ENCODE measurements around the gene TEX19.

The TEX19 gene

DNA sequence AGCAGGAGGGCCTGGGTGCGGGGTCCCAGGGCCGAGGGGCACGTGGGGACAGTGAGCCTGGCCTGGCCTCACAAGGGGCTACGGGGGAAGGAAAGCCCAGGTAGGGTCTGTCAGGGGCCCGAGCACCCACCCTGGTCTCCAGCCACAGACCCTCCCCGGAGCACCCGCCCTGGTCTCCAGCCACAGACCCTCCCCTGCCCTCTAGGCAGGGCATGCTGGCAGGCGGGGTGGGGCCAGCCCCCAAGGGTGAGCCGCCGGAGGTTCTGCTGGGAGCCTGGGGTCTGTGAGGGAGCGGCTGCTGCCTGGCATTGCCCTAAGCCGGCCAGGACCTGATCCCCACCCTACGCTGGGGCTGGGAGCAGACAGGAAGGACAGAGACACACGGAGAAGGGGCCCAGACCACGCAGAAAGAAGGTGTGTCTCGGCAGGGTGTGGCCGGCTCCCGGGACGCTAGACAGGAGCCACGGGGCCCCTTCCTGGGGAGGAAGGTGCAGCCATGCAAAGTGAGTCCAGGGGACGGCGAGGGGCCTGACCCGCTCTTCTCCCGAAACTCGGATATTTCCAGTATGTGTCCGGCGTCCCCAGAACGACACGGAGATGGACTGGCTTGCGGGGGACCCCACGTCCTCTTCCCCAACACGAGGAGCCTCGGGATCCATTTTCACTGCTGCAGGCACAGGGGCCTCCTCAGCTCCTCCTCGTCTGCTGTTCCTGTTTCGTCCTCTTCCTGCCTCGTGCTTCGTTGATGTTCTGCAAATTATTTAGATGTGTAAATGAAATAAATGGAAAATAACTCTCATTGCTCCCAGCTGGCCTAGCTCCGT is 28.0 kb downstream of the TEX19 start:
- no peaks in the 10 kb centered on the region for H3K27me3 ChIP-seq (ENCODE audit: insufficient read depth, low read length)
- H3K4me3 ChIP-seq (ENCODE audit: low read length): no peak overlapping the region
- no peak overlapping the region for H3K27ac ChIP-seq (ENCODE audit: low read length)
- no peaks in the 10 kb centered on the region for H3K36me3 ChIP-seq (ENCODE audit: insufficient read depth, low read depth, low read length)
- H3K4me1 ChIP-seq (ENCODE audit: insufficient read depth, low read length): peaks cover 4% of the 10 kb centered on the region; the same call in 1 of the 2 replicates
- no peak overlapping the region for H3K9ac ChIP-seq (ENCODE audit: low read depth, low read length)
- H3K9me3 ChIP-seq (ENCODE audit: insufficient read depth, low read depth, low read length): no peaks in the 10 kb centered on the region

DNA sequence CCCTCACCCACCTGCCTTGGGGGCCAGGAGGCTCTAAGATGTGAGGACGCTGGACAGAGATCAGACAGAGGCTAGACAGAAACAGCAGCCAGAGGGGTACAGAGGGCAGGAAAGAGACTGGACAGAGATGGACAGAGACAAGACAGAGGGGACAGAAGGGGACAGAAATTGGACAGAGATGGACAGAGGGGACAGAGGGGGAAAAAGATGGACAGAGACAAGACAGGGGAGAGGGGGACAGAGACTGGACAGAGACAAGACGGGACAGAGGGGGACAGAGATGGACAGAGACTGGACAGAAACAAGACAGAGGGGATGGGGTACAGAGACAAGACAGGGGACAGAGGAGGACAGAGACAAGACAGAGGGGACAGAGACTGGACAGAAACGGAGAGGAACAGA is 28.7 kb downstream of the TEX19 start:
- Histone ChIP-seq H3K4me1 (ENCODE audit: insufficient read depth, low read length) (peaks cover 4% of the 10 kb centered on the region; the same call in 1 of the 2 replicates), H3K9ac (ENCODE audit: low read depth, low read length) (no peak overlapping the region), H3K36me3 (ENCODE audit: insufficient read depth, low read depth, low read length) (no peaks in the 10 kb centered on the region), H3K27ac (ENCODE audit: low read length) (no peak overlapping the region), H3K4me3 (ENCODE audit: low read length) (no peak overlapping the region), H3K9me3 (ENCODE audit: insufficient read depth, low read depth, low read length) (no peaks in the 10 kb centered on the region), H3K27me3 (ENCODE audit: insufficient read depth, low read length) (no peaks in the 10 kb centered on the region)

DNA sequence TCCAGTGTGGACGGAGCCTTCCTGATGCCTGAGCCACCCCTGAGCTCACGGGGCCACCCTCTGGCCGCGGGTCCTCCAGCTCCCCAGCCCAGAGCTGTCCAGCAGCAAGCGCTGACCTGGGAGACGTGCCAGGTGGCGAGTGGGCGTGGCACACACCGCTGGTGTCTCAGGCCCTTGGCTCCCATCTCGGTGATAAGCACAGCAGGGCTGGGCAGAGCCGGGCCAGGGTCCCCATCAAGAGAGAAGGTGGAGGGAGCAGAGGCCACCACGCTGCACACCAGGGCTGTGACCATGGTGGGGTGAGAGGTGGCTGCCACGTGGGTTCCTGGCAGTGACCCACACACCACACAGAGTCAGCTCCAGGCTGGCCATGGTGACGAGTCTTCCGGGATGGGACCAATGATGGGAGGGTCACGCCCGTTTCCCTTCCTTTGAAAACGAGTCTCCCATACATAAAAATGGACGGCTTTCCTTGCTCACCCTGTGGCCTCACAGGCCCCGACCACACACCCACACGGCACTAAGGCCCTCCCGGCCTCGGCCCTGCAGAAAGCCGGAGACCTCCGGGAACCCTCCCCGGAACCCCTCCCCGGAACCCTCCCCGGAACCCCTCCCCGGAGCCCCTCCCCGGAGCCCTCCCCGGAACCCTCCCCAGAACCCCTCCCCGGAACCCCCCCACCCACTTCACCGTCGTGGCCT is 29.3 kb downstream of the TEX19 start:
- no peaks in the 10 kb centered on the region; the same call in none of the 2 replicates for H3K36me3 ChIP-seq (ENCODE audit: insufficient read depth, low read depth, low read length)
- H3K9ac ChIP-seq (ENCODE audit: low read depth, low read length): no peak overlapping the region
- H3K27ac ChIP-seq (ENCODE audit: low read length): no peak overlapping the region
- no peak overlapping the region for H3K4me3 ChIP-seq (ENCODE audit: low read length)
- no peaks in the 10 kb centered on the region for H3K27me3 ChIP-seq (ENCODE audit: insufficient read depth, low read length)
- H3K9me3 ChIP-seq (ENCODE audit: insufficient read depth, low read depth, low read length): no peaks in the 10 kb centered on the region
- peaks cover 4% of the 10 kb centered on the region; the same call in 1 of the 2 replicates for H3K4me1 ChIP-seq (ENCODE audit: insufficient read depth, low read length)

DNA sequence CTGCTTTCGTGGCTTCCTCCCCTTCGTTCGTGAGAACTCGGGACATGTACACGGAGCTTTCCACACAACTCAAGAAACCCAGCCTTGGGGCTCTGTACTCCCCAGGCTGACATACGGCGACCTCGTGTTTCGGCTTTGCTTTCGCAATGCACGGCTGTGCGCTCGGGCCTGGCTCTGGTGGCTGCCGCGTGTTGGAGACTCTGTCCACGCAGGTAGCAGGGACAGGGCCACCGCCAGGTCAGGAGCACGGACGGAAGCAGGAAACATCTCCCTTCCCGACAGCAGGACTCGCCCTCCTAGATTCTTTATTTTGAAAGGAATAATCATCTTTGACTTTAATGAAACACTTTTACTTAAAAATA is 29.9 kb downstream of the TEX19 start:
- H3K27me3 ChIP-seq (ENCODE audit: insufficient read depth, low read length): no peaks in the 10 kb centered on the region
- no peaks in the 10 kb centered on the region; the same call in none of the 2 replicates for H3K36me3 ChIP-seq (ENCODE audit: insufficient read depth, low read depth, low read length)
- H3K4me1 ChIP-seq (ENCODE audit: insufficient read depth, low read length): peaks cover 4% of the 10 kb centered on the region; the same call in 1 of the 2 replicates

DNA sequence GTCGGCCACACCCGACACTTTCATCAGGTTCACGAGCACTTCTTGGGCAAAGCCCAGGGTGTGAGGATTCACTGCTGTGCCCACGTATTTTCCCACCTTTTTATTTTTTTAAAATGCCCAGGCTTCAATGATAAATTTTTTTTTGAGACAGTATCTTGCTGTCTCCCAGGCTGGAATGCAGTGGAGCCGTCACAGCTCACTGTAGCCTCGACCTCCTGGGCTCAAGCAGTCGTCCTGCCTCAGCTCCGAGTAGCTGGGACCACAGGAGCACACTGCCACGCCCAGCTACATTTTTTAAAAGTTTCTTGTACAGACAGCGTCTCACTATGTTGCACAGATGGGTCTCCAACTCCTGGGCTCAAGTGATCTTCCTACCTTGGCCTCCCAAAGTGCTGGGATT is 30.3 kb downstream of the TEX19 start:
- no peaks in the 10 kb centered on the region for H3K9me3 ChIP-seq (ENCODE audit: insufficient read depth, low read depth, low read length)
- no peak overlapping the region for H3K4me3 ChIP-seq (ENCODE audit: low read length)
- peaks cover 4% of the 10 kb centered on the region; the same call in 1 of the 2 replicates for H3K4me1 ChIP-seq (ENCODE audit: insufficient read depth, low read length)
- H3K9ac ChIP-seq (ENCODE audit: low read depth, low read length): no peak overlapping the region
- no peaks in the 10 kb centered on the region; the same call in none of the 2 replicates for H3K36me3 ChIP-seq (ENCODE audit: insufficient read depth, low read depth, low read length)
- H3K27ac ChIP-seq (ENCODE audit: low read length): no peak overlapping the region
- no peaks in the 10 kb centered on the region for H3K27me3 ChIP-seq (ENCODE audit: insufficient read depth, low read length)

More for the DNA sequence above, 29.9 kb downstream of the TEX19 start:
- Histone ChIP-seq H3K9ac (ENCODE audit: low read depth, low read length) (no peak overlapping the region), H3K27ac (ENCODE audit: low read length) (no peak overlapping the region), H3K9me3 (ENCODE audit: insufficient read depth, low read depth, low read length) (no peaks in the 10 kb centered on the region), H3K4me3 (ENCODE audit: low read length) (no peak overlapping the region)

DNA sequence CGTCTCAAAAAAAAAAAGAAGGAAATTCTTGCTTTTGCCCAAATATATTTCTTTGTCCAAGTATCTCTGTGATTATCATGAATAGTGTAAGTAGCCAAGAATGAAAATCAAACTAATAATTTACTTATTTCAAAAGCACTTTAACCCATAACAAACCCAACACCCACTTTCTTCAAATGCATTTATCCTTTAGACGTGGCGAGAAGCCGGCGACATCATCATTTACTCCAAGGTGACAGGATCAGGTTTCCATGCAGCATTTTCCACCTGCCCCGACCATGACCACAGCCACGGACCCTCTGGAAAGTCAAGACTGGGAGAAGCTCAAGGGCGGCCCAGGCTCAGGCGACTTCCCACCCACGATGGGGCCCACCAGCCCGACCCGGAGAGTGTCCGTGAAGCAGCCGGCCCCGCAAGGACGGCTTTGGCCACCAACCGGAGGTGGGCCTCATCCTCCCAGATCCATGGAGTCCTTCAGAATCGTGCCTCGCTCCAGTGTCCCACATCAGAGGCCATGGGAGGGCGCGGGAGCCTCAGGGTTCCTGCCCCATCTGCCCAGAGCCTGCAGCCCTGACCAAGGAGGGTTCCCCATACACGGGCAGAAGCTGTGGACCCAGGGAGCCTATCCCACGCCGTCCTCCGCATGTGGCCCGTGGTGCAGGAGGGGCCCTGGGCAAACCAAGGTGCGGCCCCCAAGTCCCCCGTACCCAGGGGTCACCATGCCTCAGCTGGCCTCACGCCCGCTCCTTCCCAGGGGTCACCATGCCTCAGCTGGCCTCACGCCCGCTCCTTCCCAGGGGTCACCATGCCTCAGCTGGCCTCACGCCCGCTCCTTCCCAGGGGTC is 31.2 kb downstream of the TEX19 start:
- no peaks in the 10 kb centered on the region for H3K4me1 ChIP-seq (ENCODE audit: insufficient read depth, low read length)
- no peaks in the 10 kb centered on the region for H3K9me3 ChIP-seq (ENCODE audit: insufficient read depth, low read depth, low read length)
- no peak overlapping the region for H3K4me3 ChIP-seq (ENCODE audit: low read length)
- H3K36me3 ChIP-seq (ENCODE audit: insufficient read depth, low read depth, low read length): no peaks in the 10 kb centered on the region; the same call in none of the 2 replicates
- H3K27ac ChIP-seq (ENCODE audit: low read length): no peak overlapping the region
- no peaks in the 10 kb centered on the region for H3K27me3 ChIP-seq (ENCODE audit: insufficient read depth, low read length)
- H3K9ac ChIP-seq (ENCODE audit: low read depth, low read length): no peak overlapping the region

DNA sequence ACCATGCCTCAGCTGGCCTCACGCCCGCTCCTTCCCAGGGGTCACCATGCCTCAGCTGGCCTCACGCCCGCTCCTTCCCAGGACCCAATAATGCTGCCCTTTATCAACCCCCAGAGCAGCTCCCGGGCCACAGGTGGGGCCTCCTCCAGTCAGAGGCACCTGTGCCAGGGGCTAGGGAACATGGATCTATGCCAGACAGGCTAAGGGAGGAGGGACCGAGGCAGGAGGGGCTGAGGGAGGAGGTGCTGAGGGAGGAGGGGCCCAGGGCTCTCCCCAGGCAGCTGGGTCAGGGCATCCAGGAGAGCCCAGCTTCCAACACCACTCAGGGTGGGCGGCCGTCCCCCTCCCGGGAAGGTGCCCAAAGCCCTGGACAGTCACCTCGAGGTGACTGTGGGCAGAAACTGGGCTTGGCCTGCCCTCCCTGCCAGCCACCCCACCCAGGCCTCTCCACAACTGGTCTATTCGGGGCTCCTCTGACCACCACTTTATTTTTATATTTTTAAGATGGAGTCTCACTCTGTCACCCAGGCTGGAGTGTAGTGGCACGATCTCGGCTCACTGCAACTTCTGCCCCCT is 31.9 kb downstream of the TEX19 start:
- no peak overlapping the region for H3K4me3 ChIP-seq (ENCODE audit: low read length)
- H3K27ac ChIP-seq (ENCODE audit: low read length): no peak overlapping the region
- H3K9ac ChIP-seq (ENCODE audit: low read depth, low read length): no peak overlapping the region
- H3K36me3 ChIP-seq (ENCODE audit: insufficient read depth, low read depth, low read length): no peaks in the 10 kb centered on the region; the same call in none of the 2 replicates
- H3K4me1 ChIP-seq (ENCODE audit: insufficient read depth, low read length): no peaks in the 10 kb centered on the region
- H3K27me3 ChIP-seq (ENCODE audit: insufficient read depth, low read length): no peaks in the 10 kb centered on the region
- H3K9me3 ChIP-seq (ENCODE audit: insufficient read depth, low read depth, low read length): no peaks in the 10 kb centered on the region

DNA sequence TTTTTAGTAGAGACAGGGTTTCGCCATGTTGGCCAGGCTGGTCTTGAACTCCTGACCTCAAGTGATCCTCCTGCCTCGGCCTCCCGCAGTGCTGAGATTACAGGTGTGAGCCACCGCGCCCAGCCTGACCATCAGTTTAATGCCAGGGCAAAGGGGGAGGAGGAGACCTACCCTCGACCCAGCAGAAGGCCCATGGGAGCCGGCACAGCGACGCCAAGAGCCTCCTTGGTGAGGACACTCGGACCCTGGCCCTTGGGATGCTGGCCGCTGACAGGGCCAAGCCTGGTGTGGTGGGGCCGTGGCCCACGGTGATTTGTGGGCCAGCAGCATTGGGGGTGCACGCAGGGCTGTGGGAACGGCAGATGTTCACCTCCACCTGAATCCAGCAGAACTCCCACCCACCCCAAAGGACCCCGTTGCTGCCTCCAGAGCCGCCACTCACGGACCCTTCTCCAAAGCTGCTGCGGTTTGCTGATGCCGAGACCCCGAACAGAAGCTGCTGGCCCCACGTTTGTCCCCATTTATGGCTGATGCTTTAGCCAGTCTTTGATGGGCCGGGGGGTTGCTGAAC is 32.5 kb downstream of the TEX19 start:
- H3K27ac ChIP-seq (ENCODE audit: low read length): no peak overlapping the region
- no peaks in the 10 kb centered on the region for H3K9me3 ChIP-seq (ENCODE audit: insufficient read depth, low read depth, low read length)
- no peak overlapping the region for H3K4me3 ChIP-seq (ENCODE audit: low read length)
- no peaks in the 10 kb centered on the region for H3K27me3 ChIP-seq (ENCODE audit: insufficient read depth, low read length)
- no peaks in the 10 kb centered on the region for H3K4me1 ChIP-seq (ENCODE audit: insufficient read depth, low read length)
- no peaks in the 10 kb centered on the region; the same call in none of the 2 replicates for H3K36me3 ChIP-seq (ENCODE audit: insufficient read depth, low read depth, low read length)
- no peak overlapping the region for H3K9ac ChIP-seq (ENCODE audit: low read depth, low read length)

DNA sequence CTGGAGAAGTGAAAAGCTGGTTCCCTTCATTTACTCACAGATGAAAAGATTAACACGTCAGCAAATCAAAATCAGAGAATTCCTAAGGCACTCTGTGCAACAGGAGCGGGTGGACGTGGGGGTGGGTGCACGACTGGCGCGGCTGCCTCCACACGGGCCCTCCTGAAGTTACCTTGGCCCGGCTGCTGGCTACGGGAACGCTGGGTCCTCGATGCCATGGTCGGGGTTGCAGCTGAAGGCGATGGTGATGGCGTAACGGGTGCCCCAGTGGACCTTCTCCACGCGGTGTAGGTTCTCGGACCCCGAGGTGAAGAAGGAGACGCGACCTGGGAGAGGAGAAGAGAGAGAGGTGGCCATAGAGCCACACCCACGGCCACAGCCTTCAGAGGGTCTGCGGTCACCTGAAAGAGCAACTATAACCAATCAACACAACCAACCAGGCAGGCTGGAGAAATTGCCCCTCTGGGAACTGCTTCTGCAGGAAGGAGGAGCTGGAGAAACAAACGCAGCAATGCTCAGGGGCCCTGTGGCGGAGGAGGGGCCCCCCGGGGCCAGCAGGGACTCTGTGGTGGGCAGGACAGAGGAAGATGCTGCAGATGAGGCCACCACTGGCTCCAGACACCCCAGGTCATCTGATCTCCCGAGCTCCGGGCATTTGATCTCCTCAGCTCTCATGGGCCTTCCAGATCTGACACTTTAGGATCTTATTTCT is 33.3 kb downstream of the TEX19 start:
- no peaks in the 10 kb centered on the region for H3K27me3 ChIP-seq (ENCODE audit: insufficient read depth, low read length)
- no peaks in the 10 kb centered on the region; the same call in none of the 2 replicates for H3K36me3 ChIP-seq (ENCODE audit: insufficient read depth, low read depth, low read length)
- no peaks in the 10 kb centered on the region for H3K4me1 ChIP-seq (ENCODE audit: insufficient read depth, low read length)
- no peak overlapping the region for H3K4me3 ChIP-seq (ENCODE audit: low read length)
- no peak overlapping the region for H3K27ac ChIP-seq (ENCODE audit: low read length)
- no peak overlapping the region for H3K9ac ChIP-seq (ENCODE audit: low read depth, low read length)
- H3K9me3 ChIP-seq (ENCODE audit: insufficient read depth, low read depth, low read length): no peaks in the 10 kb centered on the region

DNA sequence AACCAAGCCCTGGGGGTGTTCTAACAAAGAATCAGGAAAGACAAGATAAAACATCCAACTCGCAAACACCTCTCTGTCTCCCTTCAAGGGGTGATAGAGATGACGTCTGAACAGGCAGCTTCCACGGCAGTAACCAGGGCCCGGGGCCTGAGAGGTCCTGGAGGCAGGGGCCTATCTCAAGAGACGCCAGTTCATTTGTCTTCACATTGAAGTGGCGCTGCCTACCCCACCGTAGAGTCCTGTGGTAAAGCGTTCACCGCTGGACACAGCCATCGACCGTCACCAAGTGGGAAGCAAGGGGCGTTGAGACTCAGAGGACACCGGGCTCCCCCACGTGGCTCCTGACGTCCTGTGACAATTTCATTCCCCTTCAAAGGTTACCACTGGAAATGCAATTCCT is 33.9 kb downstream of the TEX19 start:
- H3K9ac ChIP-seq (ENCODE audit: low read depth, low read length): no peak overlapping the region
- no peaks in the 10 kb centered on the region for H3K9me3 ChIP-seq (ENCODE audit: insufficient read depth, low read depth, low read length)
- H3K27ac ChIP-seq (ENCODE audit: low read length): no peak overlapping the region
- no peaks in the 10 kb centered on the region; the same call in none of the 2 replicates for H3K36me3 ChIP-seq (ENCODE audit: insufficient read depth, low read depth, low read length)
- H3K4me3 ChIP-seq (ENCODE audit: low read length): no peak overlapping the region
- no peaks in the 10 kb centered on the region for H3K4me1 ChIP-seq (ENCODE audit: insufficient read depth, low read length)
- H3K27me3 ChIP-seq (ENCODE audit: insufficient read depth, low read length): no peaks in the 10 kb centered on the region
